Astrocyte (in vitro differentiated cells and primary cell): ENCODE measurements around the gene CCDC187.

Experiments used
- EZH2 ChIP-seq: IDR thresholded peaks from 2 replicates; pipeline ENCODE4 v1.6.1; 2012; ENCODE audit warnings: mild to moderate bottlenecking, low read length, inconsistent platforms; ENCODE audit not compliant: insufficient read depth
- TF ChIP-seq, protein P1 (sequence below): IDR thresholded peaks from 2 replicates; pipeline ENCODE4 v1.5.1; 2011; ENCODE audit warnings: low read depth, mild to moderate bottlenecking, inconsistent platforms, low read length, moderate library complexity; ENCODE audit not compliant: insufficient read depth

DNA sequence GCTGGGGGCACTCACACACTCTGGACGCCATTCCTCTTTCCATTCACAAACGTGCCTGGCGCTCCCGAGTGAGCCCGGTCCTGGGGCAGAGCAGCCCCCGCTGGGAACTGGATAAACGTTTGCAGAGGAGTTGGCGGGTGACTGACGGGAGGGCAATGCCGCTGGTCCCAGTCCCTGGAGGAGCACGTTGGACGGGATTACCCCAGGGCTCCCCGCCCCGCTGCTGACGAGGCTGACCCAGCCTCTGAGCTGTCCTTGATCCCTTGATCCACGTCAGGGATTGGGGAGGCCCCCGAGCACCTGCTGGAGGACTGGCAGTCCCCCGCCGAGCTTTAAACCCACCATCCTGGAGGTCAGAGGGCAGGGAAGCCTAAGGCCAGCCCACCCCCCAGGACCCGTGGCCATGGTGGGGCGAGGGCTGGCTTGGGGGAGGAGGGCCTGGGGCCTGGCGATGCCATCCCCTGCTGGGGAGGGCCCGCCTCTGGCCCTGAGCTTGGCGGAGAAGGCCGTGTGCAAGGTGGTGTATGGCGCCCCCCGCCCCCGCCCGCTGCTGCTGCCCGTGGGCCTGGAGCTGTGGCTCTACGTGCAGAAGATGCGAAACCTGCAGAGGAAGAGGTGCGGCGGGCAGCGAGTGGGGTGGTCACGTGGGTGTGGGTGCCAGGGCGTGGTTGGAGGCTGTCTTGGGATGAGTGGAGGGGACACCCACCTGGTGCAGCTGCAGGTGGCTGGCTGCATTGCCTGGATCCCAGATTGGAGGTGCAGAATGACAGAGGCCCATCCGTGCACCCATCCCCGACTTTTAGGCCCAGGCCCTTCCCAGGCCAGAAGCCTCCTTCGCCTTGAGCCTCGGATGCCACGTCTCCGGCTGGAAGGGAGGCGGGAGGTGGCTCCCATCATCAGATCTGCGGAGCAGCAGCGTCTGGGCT lies 27.9 kb upstream of the CCDC187 start:
- TF ChIP-seq, protein P1, sequence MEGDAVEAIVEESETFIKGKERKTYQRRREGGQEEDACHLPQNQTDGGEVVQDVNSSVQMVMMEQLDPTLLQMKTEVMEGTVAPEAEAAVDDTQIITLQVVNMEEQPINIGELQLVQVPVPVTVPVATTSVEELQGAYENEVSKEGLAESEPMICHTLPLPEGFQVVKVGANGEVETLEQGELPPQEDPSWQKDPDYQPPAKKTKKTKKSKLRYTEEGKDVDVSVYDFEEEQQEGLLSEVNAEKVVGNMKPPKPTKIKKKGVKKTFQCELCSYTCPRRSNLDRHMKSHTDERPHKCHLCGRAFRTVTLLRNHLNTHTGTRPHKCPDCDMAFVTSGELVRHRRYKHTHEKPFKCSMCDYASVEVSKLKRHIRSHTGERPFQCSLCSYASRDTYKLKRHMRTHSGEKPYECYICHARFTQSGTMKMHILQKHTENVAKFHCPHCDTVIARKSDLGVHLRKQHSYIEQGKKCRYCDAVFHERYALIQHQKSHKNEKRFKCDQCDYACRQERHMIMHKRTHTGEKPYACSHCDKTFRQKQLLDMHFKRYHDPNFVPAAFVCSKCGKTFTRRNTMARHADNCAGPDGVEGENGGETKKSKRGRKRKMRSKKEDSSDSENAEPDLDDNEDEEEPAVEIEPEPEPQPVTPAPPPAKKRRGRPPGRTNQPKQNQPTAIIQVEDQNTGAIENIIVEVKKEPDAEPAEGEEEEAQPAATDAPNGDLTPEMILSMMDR, result no peak
- no peak for TF ChIP-seq EZH2
